Transverse colon (tissue), 4 donors: ENCODE measurements around the gene COL19A1. TPM values are rescaled to one million over a fixed set of nuclear protein-coding genes. Genes with fewer than 3 reads are reported as not detected.
"Not testable (repeated sequence)": the region's sequence is repeated elsewhere in the genome, so short reads cannot be mapped to it uniquely, and the experiment has no call there.

Experiments used
- DNase-seq: peaks from one replicate; pipeline ENCODE4 v3.0.0-alpha.2; 2019
- H3K27ac ChIP-seq, 4 donors: fragments of 200-600 bp; sonication (generic); 2 replicates each; pipeline ENCODE4 v1.5.1; 2016 to 2018; ENCODE audit warnings: inconsistent platforms in 4 of 4
- H3K27me3 ChIP-seq: fragments of 200-600 bp; sonication (generic); 2 replicates; pipeline ENCODE4 v1.5.1; 2017; ENCODE audit warnings: inconsistent platforms
- H3K36me3 ChIP-seq, 4 donors: fragments of 200-600 bp; sonication (generic); 2 replicates each; pipeline ENCODE4 v1.5.1; 2017 to 2019; ENCODE audit warnings: inconsistent platforms in 4 of 4
- H3K4me1 ChIP-seq, 4 donors: fragments of 200-600 bp; sonication (generic); 2 replicates each; pipeline ENCODE4 v1.5.1; 2017 to 2020; ENCODE audit warnings: inconsistent platforms in 4 of 4
- H3K4me3 ChIP-seq, 4 donors: fragments of 200-600 bp; sonication (generic); 1 replicate in 1 of 4; 2 replicates in 3 of 4; pipeline versions ENCODE4 v1.5.1 to v1.6.1; 2017 to 2019; ENCODE audit warnings: inconsistent platforms in 4 of 4
- H3K9me3 ChIP-seq, 2 donors: fragments of 200-600 bp; sonication (generic); 2 replicates each; pipeline ENCODE4 v1.5.1; 2017 to 2019; ENCODE audit warnings: inconsistent platforms in 2 of 2
- CTCF ChIP-seq, 5 experiments: fragments of 200-600 bp in 3 of 5; fragments of 450-650 bp in 2 of 5; sonication (generic) in 3 of 5; IDR thresholded peaks; 1 replicate in 2 of 5; 2 replicates in 3 of 5; pipeline ENCODE4 v1.5.1; 2016 to 2017; ENCODE audit warnings: antibody characterized with exemption in 5 of 5, inconsistent platforms in 3 of 5, mild to moderate bottlenecking in 2 of 5, moderate library complexity in 1 of 5
- EP300 ChIP-seq: sonication (generic); formaldehyde crosslinking; IDR thresholded peaks from one replicate; pipeline ENCODE4 v1.6.1; 2017; ENCODE audit warnings: antibody characterized with exemption, low read depth
- POLR2A ChIP-seq: fragments of 450-650 bp; IDR thresholded peaks from one replicate; pipeline ENCODE4 v1.6.1; 2016; ENCODE audit warnings: antibody characterized with exemption, mild to moderate bottlenecking, moderate library complexity
- POLR2AphosphoS5 ChIP-seq, 3 donors: sonication (generic); formaldehyde crosslinking; IDR thresholded peaks; one replicate each; pipeline ENCODE4 v1.6.1; 2016; ENCODE audit warnings: antibody characterized with exemption in 3 of 3
- WGBS, 2 donors: methylation state at CpG; one replicate each; pipeline ENCODE4 v1.1.5; 2018; ENCODE audit warnings: low coverage in 1 of 2; 5-methylcytosine and 5-hydroxymethylcytosine counted together
- in situ Hi-C, 4 donors: fragments of 200-750 bp; cut with MboI; loops; one replicate each; pipeline versions ENCODE4 v1.15.0 to v1.15.1; 2017; ENCODE audit warnings: low sequenced_read_pairs in 3 of 4, low pct_ligation_motif_present in 1 of 4, low pct_unique_long_range_greater_than_20kb in 1 of 4
- intact Hi-C: fragments of 100-400 bp; cut with DNase I; formaldehyde crosslinking; loops from one replicate; pipeline ENCODE4 v1.15.1; 2023; ENCODE audit warnings: low total_unique reads
- total RNA-seq, 4 donors: library from RNA; depleted of rRNA; stranded (reverse); fragments of >200 nt; gene quantifications; one replicate each; pipeline ENCODE4 v1.1.0, GENCODE V29; 2016

The COL19A1 gene
- total RNA-seq, 4 donors from 2014 or later, result 0.27 to 3.3 (median 0.37) TPM; not detected in 1

DNA sequence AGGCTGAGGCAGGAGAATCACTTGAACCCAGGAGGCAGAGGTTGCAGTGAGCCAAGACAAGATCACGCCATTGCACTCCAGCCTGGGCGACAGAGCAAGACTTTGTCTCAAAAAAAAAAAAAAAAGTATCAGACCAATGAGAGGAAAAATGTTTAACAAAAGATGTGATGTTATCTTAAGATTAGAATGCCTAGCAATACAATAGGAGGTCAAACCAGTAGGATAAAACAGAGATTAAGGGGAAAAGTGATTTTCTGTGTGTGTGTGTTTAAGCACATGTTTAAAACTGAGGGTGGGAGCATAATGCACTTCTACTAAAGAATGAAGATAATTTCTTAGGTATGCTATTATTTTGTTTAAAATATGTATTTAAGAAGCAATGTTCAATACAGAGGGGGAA is 17.9 kb downstream of the COL19A1 start:
- whole genome bisulfite sequencing, 2 donors, result 98 to 100% methylated on average over 1 to 2 of the region's 2 CpGs

DNA sequence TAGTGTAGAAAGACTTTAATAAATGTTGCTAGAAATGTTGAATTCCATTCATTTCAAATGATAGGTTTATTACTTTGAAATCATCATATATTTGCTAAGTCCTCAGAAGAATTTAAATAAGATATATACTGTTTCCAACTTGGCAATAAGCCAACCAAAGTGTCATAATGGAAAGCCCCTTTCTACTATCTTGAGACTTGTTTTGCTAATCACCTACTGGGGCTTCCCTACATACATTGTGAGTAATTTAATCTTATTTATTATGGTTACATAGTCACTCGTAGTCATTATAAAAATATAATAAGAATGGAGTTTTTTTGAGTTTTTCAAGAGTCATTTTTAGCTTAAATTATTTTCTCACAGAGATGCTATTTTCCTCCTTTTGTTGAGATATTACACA is 20.7 kb downstream of the COL19A1 start:
- intact Hi-C loops, result no loop called here
- no peak overlapping the region for H3K4me3 ChIP-seq
- H3K27ac ChIP-seq, result no peak overlapping the region
- TF ChIP-seq CTCF (IDR thresholded peaks at IDR 0.05) (no peak), POLR2A (no peak), POLR2AphosphoS5 (IDR thresholded peaks at IDR 0.05) (no peak), EP300 (no peak)
- H3K27me3 ChIP-seq, result no peaks in the 10 kb centered on the region
- 63 to 67% methylated on average over 1 of the region's 1 CpG for WGBS, 2 donors
- H3K36me3 ChIP-seq, result no peaks in the 10 kb centered on the region
- H3K9me3 ChIP-seq, result no peaks in the 10 kb centered on the region
- H3K4me1 ChIP-seq, result no peaks in the 10 kb centered on the region
- no peak for DNase-seq
- in situ Hi-C loops, result no loop called here

More for the DNA sequence above, 17.9 kb downstream of the COL19A1 start:
- no peaks in the 10 kb centered on the region for H3K4me1 ChIP-seq
- TF ChIP-seq POLR2AphosphoS5 (IDR thresholded peaks at IDR 0.05), result no peak
- no peak overlapping the region for H3K4me3 ChIP-seq
- H3K36me3 ChIP-seq, result no peaks in the 10 kb centered on the region
- H3K27ac ChIP-seq, result no peak overlapping the region
- in situ Hi-C loops (no loop called here), intact Hi-C loops (no loop called here)
- H3K9me3 ChIP-seq, result no peaks in the 10 kb centered on the region
- DNase-seq, result no peak
- no peaks in the 10 kb centered on the region for H3K27me3 ChIP-seq

GRCh38 chr6:69887714-69888345 is 21.5 kb downstream of the COL19A1 start:
- DNase-seq, result no peak
- Histone ChIP-seq H3K4me3 (no peak overlapping the region), H3K36me3 (no peaks in the 10 kb centered on the region), H3K9me3 (no peaks in the 10 kb centered on the region), H3K27ac (no peak overlapping the region), H3K4me1 (no peaks in the 10 kb centered on the region), H3K27me3 (no peaks in the 10 kb centered on the region)
- in situ Hi-C loops, result no loop called here
- intact Hi-C loops, result no loop called here
- no peak for TF ChIP-seq POLR2A
- TF ChIP-seq CTCF (IDR thresholded peaks at IDR 0.05), result no peak
- TF ChIP-seq EP300, result no peak
- no peak for TF ChIP-seq POLR2AphosphoS5 (IDR thresholded peaks at IDR 0.05)
- 77 to 93% methylated on average over 4 to 5 of the region's 5 CpGs for WGBS, 2 donors

DNA sequence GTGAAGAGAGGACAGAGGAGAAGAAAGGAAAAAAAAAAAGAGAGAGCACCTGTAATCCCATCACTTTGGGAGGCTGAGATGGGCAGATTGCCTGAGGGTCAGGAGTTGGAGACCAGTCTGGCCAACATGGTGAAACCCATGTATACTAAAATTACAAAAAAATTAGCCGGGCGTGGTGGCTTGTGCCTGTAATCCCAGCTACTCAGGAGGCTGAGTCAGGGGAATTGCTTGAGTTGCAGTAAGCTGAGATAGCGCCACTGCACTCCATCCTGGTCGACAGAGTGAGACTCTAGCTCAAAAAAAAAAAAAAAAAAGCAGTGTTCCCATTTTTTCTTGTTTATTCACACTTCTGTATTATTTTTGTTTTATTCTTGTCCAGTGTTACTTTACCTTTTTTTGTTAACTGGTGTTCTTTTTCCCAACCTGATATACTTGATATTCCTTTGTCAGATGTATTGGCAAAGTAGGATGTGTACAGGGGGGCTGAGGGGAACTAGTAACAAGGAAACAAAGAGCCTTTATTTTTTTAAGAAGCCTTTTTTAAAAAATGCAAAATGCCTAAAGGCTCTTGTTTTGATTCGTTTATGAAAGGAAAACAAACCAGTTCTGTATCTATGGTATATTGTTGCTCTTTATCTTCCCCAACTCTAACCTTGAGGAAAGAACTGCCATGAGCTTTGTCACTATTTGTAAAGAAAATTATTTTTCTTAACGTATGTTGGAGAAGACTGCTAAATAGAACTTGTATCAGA is 22.3 kb downstream of the COL19A1 start:
- H3K27ac ChIP-seq, result no peak overlapping the region
- no peaks in the 10 kb centered on the region for H3K36me3 ChIP-seq
- no peaks in the 10 kb centered on the region for H3K27me3 ChIP-seq
- no peak for DNase-seq
- WGBS, 2 donors, result 60 to 87% methylated on average over 3 to 6 of the region's 6 CpGs
- in situ Hi-C loops (no loop called here), intact Hi-C loops (no loop called here)
- no peaks in the 10 kb centered on the region for H3K4me1 ChIP-seq
- no peaks in the 10 kb centered on the region for H3K9me3 ChIP-seq
- TF ChIP-seq POLR2A (no peak), EP300 (no peak), POLR2AphosphoS5 (IDR thresholded peaks at IDR 0.05) (no peak), CTCF (IDR thresholded peaks at IDR 0.05) (no peak)
- no peak overlapping the region for H3K4me3 ChIP-seq

DNA sequence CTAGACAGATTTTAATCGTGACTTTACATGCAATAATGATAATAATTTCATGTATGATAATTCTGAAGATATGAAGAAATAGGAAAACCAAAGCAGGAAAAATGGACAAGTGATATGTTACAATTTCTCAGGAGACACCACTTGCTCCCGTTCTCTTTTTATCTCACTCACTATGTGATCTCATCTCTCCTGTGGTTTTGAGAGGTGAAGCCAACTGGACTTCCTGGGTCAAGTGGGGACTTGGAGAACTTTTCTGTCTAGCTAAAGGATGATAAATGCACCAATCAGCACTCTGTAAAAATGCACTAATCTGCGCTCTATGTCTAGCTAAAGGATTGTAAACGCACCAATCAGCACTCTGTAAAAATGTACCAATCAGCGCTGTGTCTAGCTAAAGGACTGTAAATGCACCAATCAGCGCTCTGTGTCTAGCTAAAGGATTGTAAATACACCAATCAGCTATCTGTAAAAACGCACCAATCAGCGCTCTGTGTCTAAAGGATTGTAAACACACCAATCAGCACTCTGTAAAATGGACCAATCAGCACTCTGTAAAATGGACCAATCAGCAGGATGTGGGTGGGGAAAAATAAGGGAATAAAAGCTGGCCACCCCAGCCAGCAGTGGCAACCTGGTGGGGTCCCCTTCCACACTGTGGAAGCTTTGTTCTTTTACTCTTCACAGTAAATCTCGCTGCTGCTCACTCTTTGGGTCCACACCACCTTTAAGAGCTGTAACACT is 23.0 kb downstream of the COL19A1 start:
- H3K9me3 ChIP-seq, DNase-seq, H3K36me3 ChIP-seq, H3K27ac ChIP-seq, in situ Hi-C loops, H3K27me3 ChIP-seq, H3K4me3 ChIP-seq, H3K4me1 ChIP-seq, intact Hi-C loops: not testable (repeated sequence)
- WGBS, 2 donors, result 88 to 91% methylated on average over 8 to 9 of the region's 9 CpGs

- in situ Hi-C loops, H3K9me3 ChIP-seq, intact Hi-C loops, H3K4me3 ChIP-seq, H3K36me3 ChIP-seq, H3K27me3 ChIP-seq, H3K4me1 ChIP-seq, DNase-seq, H3K27ac ChIP-seq: not testable (repeated sequence)
- WGBS, 2 donors, result 43 to 94% methylated on average over 1 of the region's 1 CpG
Observed at GRCh38 chr6:69892561-69892960, 26.2 kb downstream of the COL19A1 start.

DNA sequence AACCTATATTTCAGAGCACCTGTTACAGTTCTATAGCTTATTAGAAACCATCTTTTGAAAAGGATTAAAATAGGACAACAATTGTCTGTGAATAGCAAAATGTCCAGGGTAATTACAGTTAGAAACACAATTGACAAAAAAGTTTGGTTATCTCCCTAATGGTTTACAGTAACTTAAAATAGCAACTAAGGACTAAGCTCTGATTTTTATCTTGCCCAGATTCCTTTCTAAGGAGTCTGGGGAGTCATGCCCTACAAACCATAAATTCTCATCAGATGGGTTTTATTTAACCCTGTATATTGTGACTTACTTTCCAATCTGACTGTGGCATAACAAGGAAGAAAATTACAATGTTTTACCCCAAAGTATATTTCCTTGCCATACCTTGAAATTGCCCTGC is 26.9 kb downstream of the COL19A1 start:
- H3K4me3 ChIP-seq, intact Hi-C loops, H3K27ac ChIP-seq, H3K36me3 ChIP-seq, H3K27me3 ChIP-seq, H3K4me1 ChIP-seq, H3K9me3 ChIP-seq, in situ Hi-C loops, DNase-seq: not testable (repeated sequence)
